ENCODE measurements around the gene GRIK2.

GRCh38 chr6:101633081-101633480 is 239.6 kb downstream of the GRIK2 start:
- TF ChIP-seq POLR2A (IDR thresholded peaks at IDR 0.05; ENCODE audit: low read depth, low read length), result no peak
- no peak for TF ChIP-seq POLR2AphosphoS5 (IDR thresholded peaks at IDR 0.05; ENCODE audit: low read depth, low read length)
- no peak for TF ChIP-seq TAF1 (IDR thresholded peaks at IDR 0.05; ENCODE audit: borderline replicate concordance, low read depth, low read length)

Data from GM12892 (cell line).